HG03439 (cell line): ENCODE results near the gene NPAS2.

Source experiments
- ATAC-seq: cut with Tn5 transposase; IDR thresholded peaks from one replicate; pipeline ENCODE4 v1.9.1; 2021; ENCODE audit warnings: mild to moderate bottlenecking, moderate library complexity; ENCODE audit not compliant: unreplicated experiment

Gene NPAS2

DNA sequence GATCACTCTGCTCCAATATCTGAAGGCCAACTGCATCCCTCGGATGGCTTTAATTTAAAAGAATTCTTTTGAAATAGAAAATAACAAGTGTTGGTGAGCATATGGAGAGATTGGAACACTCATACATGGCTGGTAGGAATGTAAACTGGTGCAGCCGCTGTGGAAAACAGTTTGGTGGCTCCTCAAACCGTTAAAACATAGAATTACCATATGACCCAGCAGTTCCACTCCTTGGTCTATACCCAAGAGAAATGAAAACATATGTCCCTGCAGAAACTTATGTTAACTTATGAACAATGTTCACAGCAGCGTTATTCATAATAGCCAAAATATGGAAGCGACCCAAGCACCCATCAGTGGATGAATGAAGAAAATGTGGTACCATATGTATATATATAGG is 60.1 kb downstream of the NPAS2 start:
- ATAC-seq, result no peak

DNA sequence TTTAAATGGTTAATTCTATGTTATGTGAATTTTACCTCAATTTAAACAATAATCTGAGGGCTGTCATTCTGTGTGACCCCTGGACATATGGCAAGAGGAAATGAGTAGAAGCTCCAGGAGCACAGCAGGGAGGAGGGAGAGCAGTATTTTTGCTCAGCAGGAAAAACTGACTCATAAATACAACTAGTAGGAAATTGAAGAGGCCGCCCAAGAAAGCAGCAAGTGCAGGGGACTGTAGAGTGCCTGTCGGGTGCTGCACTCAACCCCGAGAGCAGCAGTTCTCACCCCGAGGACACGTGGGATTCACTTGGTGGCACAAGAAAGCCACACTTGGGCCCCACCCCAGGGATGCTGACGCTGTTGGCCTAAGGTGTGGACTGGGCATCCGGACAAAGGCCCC is 60.8 kb downstream of the NPAS2 start:
- ATAC-seq, result no peak

DNA sequence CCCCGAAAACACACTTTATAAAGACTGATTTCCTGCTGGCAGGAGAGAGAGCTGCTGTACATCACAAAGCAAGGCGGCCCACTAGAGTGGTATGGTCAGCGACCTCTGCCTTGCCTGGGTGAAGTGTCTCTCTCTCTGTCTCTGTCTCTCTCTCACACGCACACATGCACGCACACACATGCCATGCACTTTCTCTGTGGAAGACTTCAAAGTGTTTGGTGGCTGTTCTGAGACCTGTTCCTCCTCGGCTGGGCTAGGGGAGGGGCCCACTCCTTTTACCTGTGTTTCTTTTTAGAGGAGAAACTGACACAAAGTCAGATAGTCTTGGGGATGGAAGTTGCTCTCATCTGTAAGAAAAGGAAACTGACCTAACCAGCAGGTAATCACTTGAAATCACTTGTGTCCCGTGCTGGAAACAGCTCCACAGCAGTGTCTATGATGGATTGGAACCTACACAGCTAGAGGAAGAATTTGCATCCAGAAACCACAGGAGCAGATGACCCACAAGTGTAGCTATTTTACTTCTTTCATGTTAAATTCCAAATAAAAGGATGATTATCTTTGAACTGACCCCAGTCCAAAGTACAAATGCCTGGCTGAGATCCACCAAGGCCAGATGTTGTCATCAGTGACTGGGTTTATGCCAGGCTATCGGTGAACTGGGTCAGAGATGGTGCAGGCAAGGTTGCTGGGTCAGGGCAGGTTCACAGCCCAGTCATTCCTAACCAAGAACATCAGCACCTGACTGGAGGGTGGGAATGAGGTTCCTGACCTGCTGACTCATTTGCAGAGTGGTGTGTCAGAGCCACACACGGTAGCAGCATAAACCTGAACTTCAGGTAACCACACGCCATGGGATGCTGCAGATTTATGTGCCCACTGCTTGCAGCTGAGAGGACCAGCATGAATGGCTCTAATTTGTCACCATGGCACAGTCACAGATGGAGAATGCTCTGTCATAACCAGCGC is 63.0 kb downstream of the NPAS2 start:
- peak; percentile 56 for ATAC-seq

DNA sequence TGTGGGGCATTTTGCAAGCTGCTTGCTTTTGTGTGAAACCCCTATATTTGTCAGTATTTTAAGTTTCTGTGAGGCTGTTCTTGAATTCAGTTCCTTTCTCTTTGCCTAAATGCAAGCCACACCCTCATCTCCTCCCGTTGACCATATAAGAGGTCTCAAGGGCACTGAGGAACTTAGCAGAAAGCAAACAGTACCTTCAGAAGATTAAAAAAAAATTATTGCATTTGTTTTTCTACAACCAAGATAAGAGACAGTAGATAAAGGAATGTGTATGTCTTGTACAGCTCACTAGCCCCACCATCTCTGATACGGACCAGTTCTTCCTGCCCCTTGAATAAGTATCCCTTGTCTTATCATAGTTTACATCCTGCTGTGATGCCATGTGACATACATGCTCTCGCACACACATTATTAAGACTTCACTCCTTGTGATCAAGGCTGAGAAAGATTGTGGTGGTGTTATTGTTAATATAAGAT is 64.2 kb downstream of the NPAS2 start:
- no peak for ATAC-seq

DNA sequence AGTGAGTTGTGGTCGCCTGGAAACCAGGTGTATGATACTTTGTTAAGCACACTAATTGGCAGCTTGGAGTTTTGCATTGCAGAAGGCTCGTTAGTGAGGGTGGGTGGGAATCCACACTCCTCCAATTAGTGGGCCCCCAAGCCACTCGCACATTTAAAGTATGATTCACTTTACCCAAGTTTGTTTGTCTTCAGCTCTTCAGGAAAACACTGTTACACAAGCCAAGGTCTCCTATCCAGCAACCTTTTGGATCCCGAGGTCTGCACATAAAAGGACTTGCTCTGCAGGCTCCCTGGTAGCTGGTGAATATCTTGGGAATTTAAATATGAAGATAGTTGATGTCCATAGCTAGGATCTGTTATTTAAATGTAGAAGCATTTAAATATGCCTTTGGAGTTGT is 66.1 kb downstream of the NPAS2 start:
- ATAC-seq, result no peak

DNA sequence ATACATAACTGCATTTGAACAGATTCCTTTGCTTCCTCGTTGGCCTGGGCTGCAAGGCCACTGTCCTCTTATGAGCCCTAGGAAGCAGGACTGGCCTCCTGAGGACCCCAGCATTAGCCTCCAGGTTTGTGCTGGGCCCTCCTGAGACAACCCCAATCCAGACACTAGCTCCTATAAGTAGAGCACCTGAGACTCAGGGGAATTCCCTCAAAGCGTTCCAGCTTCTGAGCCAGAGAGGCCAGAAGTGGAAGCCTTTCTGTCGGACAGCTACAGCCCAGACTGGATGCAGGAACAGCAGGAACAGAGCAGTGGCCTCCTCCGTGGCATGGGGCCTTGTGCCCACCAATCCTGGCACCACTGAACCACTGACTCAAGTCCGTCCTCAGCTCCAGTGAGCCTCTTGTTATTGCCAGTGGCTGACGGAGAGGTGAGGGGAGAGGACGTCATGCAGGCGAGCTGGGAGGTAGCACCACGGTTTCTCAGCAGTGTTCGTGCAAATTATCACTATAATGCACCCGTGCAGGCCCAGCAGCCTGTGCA is 67.2 kb downstream of the NPAS2 start:
- no peak for ATAC-seq

DNA sequence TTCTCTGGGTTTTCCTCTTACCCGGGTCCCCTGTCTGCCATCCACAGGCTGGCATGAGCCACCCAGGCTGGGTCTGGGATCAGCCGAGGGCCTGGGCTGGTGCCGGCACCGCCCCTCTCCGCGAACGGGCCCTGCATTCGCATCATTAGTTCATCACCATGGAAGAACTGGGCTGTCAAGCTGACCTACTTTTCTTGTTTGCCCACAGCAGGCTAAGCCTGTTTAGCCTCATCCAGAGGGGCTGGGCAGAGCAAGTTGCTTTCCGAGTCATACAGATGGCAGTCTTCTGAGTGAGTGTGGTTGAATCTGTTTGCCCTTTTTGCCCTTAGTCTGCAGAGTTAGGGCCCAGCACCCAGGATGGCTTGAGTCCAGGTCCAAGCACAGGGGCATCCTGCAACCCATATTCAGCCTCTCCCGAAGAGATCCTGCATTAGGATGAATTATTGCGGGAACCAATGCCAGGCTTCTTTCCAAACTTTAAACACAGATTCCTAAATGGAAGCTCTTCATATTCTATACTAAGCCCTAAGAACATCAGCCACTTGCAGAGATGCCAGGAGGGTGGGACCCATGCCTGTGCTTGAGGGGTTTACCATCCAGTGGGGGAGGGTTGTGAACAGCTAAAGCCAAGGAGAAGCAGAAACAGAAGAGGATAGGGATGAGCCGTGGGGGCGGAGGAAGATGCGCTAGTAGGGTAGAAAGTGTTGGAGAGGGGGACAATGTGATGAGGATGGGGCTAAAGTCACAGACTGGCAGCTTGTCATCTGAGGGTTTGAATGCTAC is 68.0 kb downstream of the NPAS2 start:
- no peak for ATAC-seq

DNA sequence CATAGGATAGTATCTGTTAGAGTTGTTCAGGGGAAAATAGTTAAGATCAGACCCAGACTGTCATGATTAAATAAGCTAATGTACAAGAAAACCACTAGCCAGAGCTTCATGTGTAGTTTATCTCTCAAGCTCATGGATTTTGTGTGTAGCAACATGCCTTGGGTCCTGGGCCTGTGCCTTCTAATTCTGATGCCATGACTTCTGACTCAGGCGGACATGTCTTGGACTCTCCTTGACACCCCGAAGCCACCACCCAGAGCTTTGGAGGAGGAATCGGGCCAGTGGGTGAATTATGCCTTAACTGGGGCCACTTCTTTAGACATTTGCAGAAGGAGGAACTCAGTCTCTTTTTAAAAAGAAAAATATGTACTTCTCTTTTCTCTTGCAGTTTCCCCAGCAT is 68.7 kb downstream of the NPAS2 start:
- no peak for ATAC-seq

DNA sequence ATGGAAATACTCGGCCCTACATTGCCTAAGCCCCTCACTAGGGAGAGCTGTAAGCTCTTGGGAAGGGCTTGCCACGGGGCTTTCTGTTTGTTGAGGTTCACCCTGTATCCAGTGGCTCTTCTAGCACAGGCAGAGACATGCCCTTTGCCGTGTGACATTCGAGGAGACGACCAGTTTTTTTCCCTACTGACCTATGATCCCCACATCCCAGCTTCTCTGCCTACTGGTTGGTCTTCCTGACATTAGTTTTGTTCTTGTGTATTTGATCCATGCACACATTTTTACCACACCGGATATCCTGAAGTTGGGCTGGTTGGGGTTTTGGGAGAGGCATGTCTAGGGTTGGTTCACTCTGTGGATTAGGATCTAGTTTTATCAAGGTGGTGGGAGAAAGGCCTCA is 69.3 kb downstream of the NPAS2 start:
- ATAC-seq, result no peak

DNA sequence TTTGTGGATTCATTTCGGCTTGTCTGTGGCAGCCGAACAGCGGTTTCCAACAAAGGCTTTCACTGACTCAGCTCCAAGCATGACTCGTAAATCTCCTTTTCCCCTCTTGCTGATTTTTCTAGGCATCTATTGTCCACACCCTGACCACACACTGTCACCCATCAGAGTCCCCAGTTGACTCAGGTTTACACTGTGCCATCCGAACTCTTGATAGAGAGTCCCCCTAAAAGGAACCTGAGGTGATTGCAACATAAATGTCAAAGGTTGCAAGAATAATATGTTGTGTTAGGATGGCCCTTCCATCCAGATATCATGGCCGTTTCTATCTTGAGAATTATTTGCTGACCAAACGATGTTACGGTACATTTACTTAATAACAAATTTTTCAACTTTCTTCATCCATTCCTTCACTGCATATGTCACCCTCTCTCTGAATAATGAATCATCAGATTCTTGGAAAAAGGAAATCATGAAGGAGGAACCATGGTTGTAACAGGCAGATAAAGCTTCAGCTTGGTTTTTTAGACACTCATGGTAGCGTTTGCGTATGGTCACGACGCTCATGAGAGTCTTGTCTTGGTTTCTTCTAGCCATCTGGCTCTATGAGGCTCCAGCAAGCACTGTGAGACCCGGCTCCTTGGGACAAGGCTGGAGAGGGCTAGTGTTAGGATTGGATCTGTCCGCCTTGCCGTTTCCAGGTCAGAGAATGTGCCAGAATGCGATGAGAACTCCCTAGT is 72.1 kb downstream of the NPAS2 start:
- ATAC-seq, result no peak

DNA sequence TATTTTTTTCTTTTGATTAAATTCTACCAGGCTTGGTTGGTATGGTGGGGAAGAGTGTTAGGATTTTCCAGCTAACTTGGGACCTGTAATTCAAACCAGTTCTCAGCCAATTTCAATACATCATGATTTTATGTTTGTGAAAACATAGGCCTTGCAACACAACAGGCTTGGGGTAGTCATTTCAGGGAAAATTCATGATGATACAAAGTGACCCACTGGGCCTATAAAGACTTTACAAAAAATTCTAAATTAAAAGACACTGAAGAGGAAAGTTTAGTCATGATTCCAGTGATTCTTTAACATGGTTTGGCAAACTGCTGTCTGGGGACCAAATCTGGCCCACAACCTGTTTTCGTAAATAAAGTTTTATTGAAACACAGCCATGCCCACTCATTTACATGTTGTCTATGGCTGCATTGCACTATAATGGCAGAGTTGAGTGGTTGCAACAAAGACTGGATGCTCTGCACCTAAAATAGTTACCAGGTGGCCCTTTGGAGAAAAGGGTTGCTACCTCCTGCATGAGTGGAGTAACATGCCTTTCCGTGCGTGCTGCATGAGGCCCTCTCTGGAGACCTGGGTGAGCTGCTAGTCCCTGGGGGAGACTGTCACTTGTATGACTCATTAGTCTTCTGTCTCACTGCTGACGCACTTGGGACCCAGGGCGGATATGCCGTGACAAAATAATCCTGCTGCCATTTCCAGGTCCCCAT is 73.6 kb downstream of the NPAS2 start:
- peak; percentile 70 for ATAC-seq

DNA sequence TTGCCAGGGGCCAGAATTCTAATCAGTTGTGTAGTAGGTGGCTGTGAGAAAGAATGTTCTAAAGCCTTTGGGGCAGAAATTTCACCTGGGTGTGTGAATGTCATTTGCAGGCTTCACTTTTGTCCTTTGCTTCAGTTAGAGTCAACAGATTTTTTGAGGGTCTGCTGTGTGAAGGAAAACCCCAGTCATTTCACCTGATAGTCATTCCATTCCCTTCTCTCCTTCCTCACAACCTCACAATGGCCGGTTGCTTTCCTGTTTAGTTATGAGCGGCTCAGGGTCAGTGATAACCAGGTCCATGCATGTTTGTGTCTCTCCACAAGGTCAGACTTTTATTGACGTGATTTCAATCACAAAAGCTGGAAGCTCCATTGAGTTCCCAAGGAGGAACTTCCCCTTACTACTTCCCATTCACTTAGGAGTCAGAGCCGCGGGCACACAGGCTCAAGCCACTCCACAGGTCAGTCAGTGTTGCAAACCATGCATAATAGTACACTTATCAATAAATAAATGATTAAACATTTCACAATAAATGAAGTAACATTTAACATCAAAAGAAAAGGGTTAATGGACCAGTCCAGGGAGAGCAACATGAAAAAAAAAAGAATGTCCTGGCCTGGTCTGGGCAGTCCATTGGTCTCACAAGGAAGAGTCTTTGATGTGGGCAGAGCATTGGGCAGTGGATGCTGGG is 74.3 kb downstream of the NPAS2 start:
- no peak for ATAC-seq

DNA sequence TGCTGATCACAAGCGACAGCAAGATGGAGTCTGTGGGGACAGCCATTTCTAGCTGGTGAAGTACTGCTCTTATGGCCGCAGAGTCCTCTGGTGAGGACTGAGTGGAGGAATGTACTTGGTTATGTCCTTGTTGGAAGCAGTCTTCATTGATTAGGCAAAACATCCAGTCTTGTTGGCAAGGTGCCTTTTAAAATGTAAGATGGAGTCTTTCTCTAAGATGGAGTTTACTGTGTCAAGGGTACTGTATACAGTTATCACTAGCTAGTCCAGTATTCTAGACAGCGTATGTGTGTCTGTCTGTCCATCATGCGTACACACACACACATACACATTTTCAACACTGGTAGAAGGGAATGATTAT is 74.8 kb downstream of the NPAS2 start:
- ATAC-seq, result no peak

DNA sequence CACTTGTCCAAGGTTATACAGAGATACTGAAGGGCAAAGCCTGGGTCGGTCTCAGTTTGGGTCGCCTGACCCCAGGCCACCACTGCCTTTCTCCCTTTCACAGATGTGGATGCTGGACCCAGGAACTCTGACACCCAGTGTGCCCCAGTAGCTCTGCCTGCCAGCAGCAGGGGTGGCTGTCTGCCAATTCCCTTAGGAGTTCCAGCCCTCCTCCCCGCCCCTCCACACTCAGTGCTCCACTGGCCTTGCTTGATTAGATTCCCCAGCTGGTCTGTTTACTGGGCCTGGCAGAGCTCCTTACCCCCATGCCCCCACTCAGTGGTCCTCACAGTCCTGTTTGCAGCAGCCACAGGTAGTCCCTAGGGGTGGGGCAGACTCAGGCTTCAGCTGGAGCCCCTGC is 75.5 kb downstream of the NPAS2 start:
- no peak for ATAC-seq

DNA sequence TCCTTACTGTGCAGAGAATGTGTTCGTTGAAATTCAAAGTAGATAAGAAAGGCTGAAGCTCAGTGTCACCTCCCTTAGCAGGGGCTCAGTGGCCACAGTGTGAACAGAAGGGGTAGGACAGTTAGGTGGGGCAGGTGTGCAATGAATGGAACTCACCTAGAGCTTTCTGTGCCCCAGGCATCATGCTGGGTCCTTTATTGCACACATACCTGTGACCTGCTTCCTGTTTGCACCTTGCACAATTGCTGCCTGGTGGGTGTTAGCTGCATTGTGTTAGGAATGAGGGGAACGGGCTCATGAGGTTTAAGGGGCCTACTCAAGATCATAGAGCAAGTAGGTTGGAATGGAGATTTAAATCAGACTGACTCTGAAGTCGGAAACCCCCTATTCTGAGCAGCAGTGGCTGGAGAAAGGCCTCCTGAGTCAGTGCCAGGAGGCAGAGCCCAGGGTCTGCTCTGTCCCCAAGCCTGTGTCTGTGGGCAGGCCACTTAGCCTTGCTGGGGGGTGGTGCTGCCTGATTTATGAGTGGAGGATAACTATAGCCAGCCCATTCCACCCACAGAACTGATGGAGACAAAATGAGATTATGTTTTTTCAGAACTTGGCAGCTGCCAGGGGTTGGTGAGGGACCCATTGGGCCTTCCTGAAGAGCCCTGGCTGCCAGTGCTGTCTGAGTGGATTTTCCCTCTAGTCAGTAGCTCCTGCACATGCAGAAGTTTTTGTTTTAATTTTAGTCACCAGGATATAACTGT is 76.2 kb downstream of the NPAS2 start:
- no peak for ATAC-seq

DNA sequence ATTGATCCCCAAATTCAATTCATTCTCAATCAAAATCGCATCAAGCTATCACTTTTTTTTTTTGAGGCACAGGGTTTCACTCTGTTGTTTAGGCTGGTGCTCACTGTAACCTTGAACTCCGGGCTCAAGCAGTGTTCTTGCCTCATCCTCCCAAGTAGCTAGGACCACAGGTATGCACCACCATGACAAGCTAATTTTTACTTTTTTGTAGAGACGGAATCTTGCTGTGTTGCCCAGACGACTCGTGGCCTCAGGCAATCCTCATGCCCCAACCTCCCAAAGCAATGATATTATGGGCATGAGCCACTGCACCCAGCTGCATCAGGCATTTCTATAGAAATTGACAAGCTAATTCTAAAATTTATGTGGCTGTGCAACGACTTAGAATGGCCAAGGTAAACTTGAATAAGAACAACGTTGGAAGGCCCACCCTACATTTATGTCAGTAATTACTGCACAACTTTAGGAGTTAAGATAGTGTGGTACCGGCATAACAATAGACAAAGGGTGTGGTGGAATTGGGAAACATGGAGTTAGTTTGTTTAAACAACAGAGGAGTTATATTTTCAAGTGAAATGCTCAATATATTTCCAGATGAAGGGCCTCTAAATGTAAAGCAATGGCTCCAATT is 78.2 kb downstream of the NPAS2 start:
- ATAC-seq, result no peak

DNA sequence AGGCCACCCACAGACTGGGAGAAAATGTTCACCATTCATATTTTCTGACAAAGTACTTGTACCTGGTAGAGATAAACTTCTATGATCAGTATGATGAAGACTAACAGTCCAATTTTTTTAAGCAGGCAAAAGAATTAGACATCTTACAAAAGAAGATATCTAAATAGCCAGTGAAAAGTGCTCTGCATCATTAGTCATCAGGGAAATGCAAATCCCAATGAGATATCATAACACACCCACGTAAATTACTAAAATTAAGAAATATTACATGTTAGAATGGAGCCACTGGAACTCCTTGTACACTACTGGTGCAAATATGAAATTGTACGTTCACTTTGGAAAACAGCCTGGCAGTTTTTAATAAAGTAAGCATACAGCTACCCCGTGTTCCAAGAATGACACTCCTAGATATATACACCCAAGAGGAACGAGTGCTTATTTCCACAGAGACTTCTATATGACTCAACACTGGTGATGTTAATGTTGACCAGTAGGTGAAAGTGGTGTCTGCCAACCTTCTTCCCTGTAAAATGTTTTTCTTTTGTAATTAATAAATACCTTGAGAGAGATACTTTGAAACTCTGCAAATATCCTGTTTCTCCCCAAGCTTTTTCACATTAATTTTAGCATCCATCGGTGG is 80.3 kb downstream of the NPAS2 start:
- ATAC-seq, result no peak

DNA sequence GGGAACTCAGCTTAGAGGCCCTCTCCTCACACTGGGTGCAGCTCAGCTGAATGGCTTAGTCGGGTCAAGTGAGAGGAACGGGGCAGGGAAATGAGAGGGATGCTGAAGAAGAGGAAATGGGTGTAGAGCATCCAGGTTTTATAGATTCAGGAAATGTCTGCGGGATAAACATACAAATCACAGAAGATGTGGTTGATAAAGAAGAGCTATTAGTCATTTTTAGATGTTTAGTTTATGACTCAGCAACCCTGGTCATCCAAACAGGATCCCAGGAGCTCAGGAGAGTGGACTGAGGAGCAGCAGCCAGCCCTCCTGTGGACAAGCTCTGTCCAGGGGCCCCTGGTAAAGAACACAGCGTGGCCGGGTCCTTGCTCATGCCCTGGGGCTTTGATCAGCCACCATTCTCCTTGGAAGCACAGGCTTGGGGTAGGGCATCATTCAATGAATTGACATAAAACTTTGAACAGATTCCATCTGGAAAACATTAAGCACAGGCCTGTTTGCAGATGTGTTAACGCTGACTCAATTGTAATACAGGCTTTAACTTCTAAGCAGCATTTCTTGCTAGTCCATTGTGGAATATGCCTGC is 83.0 kb downstream of the NPAS2 start:
- no peak for ATAC-seq
